ENCODE results near the gene LAG3. TPM values are rescaled to one million over a fixed set of nuclear protein-coding genes. Genes with fewer than 3 reads are reported as not detected.
A peak's percentile ranks its signal among the peaks of the same experiment; 100 is the strongest.

The LAG3 gene
- total RNA-seq, 2 experiments from 2014 or later, result 0.19 TPM; not detected in 1

DNA sequence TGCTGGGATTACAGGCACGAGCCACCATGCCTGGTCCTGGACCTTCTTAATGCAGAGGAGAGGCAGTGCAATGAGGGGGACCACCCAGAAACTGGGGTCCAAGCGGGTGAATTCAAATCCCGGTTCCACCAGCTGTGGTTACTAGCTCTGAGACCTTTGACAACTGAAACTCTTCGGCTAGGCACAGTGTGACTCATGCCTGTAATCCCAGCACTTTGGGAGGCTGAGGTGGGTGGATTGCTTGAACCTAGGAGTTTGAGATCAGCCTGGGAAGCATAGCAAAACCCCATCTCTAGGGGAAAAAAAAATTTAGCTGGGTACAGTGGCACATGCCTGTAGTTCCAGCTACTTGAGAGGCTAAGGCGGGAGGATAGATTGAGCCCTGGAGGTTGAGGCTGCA, 12.0 kb downstream of the LAG3 start:
- Histone ChIP-seq H3K79me2 (ENCODE audit: insufficient read depth, low read depth, low read length) (no peaks in the 10 kb centered on the region), H4K20me1 (ENCODE audit: insufficient read depth, low read length) (no peaks in the 10 kb centered on the region), H2AFZ (ENCODE audit: low read length) (peak overlapping the region; percentile 16; the same call in 1 of the 2 replicates), H3K27ac (ENCODE audit: low read depth, low read length, poor library complexity, severe bottlenecking) (no peak overlapping the region), H3K9me2 (ENCODE audit: insufficient read depth, low read length) (no peaks in the 10 kb centered on the region), H3K4me3 (ENCODE audit: low read depth, low read length, poor library complexity, severe bottlenecking) (no peak overlapping the region), H3K36me3 (ENCODE audit: insufficient read depth, low read length) (no peaks in the 10 kb centered on the region), H3K4me1 (ENCODE audit: insufficient read depth, low read length, poor library complexity, severe bottlenecking) (peaks cover 39% of the 10 kb centered on the region), H3K9me3 (ENCODE audit: low read length) (no peaks in the 10 kb centered on the region), H3K4me2 (ENCODE audit: low read length) (no peak overlapping the region)
- CTCF ChIA-PET (ENCODE audit: unreplicated experiment), result interaction anchor here (0.6 kb wide), 1 partner anchor 37 kb away, joined by 4 read pairs; no protein-coding TSS in a partner anchor
- intact Hi-C loops (cut with micrococcal nuclease; ENCODE audit: unreplicated experiment), result loop anchor here (5.0 kb wide), 1 partner anchor 43 kb away; the partner anchor contains the start of gene P3H3
- no peak for TF ChIP-seq EZH2phosphoT487 (IDR thresholded peaks at IDR 0.05; ENCODE audit: borderline replicate concordance, low read depth, low read length)
- TF ChIP-seq, protein P1, sequence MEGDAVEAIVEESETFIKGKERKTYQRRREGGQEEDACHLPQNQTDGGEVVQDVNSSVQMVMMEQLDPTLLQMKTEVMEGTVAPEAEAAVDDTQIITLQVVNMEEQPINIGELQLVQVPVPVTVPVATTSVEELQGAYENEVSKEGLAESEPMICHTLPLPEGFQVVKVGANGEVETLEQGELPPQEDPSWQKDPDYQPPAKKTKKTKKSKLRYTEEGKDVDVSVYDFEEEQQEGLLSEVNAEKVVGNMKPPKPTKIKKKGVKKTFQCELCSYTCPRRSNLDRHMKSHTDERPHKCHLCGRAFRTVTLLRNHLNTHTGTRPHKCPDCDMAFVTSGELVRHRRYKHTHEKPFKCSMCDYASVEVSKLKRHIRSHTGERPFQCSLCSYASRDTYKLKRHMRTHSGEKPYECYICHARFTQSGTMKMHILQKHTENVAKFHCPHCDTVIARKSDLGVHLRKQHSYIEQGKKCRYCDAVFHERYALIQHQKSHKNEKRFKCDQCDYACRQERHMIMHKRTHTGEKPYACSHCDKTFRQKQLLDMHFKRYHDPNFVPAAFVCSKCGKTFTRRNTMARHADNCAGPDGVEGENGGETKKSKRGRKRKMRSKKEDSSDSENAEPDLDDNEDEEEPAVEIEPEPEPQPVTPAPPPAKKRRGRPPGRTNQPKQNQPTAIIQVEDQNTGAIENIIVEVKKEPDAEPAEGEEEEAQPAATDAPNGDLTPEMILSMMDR (conservative IDR thresholded peaks at IDR 0.05; ENCODE audit: low read length), result no peak
- no TSS peak for BruUV-seq (replicated peaks)
- DNase-seq (ENCODE audit: low spot score), result no peak
- POLR2A ChIA-PET, result interaction anchor here (0.7 kb wide), 1 partner anchor 58 kb away, joined by 3 read pairs; no protein-coding TSS in a partner anchor

DNA sequence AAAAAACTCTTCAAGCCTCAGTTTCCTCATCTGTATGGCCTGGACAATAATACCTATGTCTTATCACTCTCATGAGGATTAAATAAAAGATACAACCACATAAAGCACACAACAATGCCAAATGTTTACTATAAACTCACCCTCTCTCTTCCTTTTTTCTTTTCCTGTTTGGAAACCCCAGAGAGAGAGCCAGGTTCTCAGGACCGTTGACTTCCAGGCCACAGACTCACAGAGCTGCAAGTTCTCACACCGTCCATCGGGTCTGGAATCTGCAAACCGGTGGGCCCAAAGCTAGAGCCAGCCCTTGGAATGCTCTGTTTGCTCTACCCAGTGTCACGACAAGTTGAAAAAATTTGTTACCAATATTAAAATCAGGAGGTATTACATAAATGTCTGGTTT, 12.4 kb downstream of the LAG3 start:
- H3K79me2 ChIP-seq (ENCODE audit: insufficient read depth, low read depth, low read length), result no peaks in the 10 kb centered on the region
- no peak for TF ChIP-seq EZH2phosphoT487 (IDR thresholded peaks at IDR 0.05; ENCODE audit: borderline replicate concordance, low read depth, low read length)
- TF ChIP-seq, protein P1 (conservative IDR thresholded peaks at IDR 0.05; ENCODE audit: low read length), result no peak
- ChIA-PET POLR2A (interaction anchor here (0.7 kb wide), 1 partner anchor 59 kb away, joined by 3 read pairs; no protein-coding TSS in a partner anchor), CTCF (ENCODE audit: unreplicated experiment) (no interaction called here)
- H3K4me3 ChIP-seq (ENCODE audit: low read depth, low read length, poor library complexity, severe bottlenecking), result no peak overlapping the region
- no peaks in the 10 kb centered on the region for H4K20me1 ChIP-seq (ENCODE audit: insufficient read depth, low read length)
- BruUV-seq (replicated peaks), result no TSS peak
- H3K4me2 ChIP-seq (ENCODE audit: low read length), result no peak overlapping the region
- no peak for DNase-seq (ENCODE audit: low spot score)
- H3K27ac ChIP-seq (ENCODE audit: low read depth, low read length, poor library complexity, severe bottlenecking), result no peak overlapping the region
- peak overlapping the region; percentile 16; the same call in 1 of the 2 replicates for H2AFZ ChIP-seq (ENCODE audit: low read length)
- H3K4me1 ChIP-seq (ENCODE audit: insufficient read depth, low read length, poor library complexity, severe bottlenecking), result peaks cover 40% of the 10 kb centered on the region
- H3K36me3 ChIP-seq (ENCODE audit: insufficient read depth, low read length), result no peaks in the 10 kb centered on the region
- H3K9me3 ChIP-seq (ENCODE audit: low read length), result no peaks in the 10 kb centered on the region
- no peaks in the 10 kb centered on the region for H3K9me2 ChIP-seq (ENCODE audit: insufficient read depth, low read length)
- intact Hi-C loops (cut with micrococcal nuclease; ENCODE audit: unreplicated experiment), result loop anchor here (5.0 kb wide), 1 partner anchor 43 kb away; the partner anchor contains the start of gene P3H3

GRCh38 chr12:6786416-6787094, 14.2 kb downstream of the LAG3 start:
- intact Hi-C loops (cut with micrococcal nuclease; ENCODE audit: unreplicated experiment), result no loop called here
- POLR2A ChIA-PET, result no interaction called here
- Histone ChIP-seq H3K36me3 (ENCODE audit: insufficient read depth, low read length) (no peaks in the 10 kb centered on the region), H3K4me2 (ENCODE audit: low read length) (no peak overlapping the region), H3K9me3 (ENCODE audit: low read length) (no peaks in the 10 kb centered on the region), H3K79me2 (ENCODE audit: insufficient read depth, low read depth, low read length) (no peaks in the 10 kb centered on the region), H3K9me2 (ENCODE audit: insufficient read depth, low read length) (no peaks in the 10 kb centered on the region), H3K4me1 (ENCODE audit: insufficient read depth, low read length, poor library complexity, severe bottlenecking) (peaks cover 31% of the 10 kb centered on the region), H2AFZ (ENCODE audit: low read length) (no peak overlapping the region), H4K20me1 (ENCODE audit: insufficient read depth, low read length) (no peaks in the 10 kb centered on the region), H3K4me3 (ENCODE audit: low read depth, low read length, poor library complexity, severe bottlenecking) (no peak overlapping the region), H3K27ac (ENCODE audit: low read depth, low read length, poor library complexity, severe bottlenecking) (no peak overlapping the region)
- TF ChIP-seq, protein P1 (conservative IDR thresholded peaks at IDR 0.05; ENCODE audit: low read length), result no peak
- no peak for TF ChIP-seq EZH2phosphoT487 (IDR thresholded peaks at IDR 0.05; ENCODE audit: borderline replicate concordance, low read depth, low read length)
- no TSS peak for BruUV-seq (replicated peaks)
- CTCF ChIA-PET (ENCODE audit: unreplicated experiment), result interaction anchor here (1.0 kb wide), 1 partner anchor 216 kb away, joined by 3 read pairs; no protein-coding TSS in a partner anchor
- no peak for DNase-seq (ENCODE audit: low spot score)
